Naive B cell (primary cell): ENCODE data around the gene TAF6L. TPM values are rescaled to one million over a fixed set of nuclear protein-coding genes. Genes with fewer than 3 reads are reported as not detected.

Experiments
- ATAC-seq, 2 donors: fragments of 150-1000 bp; cut with Tn5 transposase; 2 replicates each; pipeline ENCODE4 v1.10.0; 2021; ENCODE audit warnings: low read depth in 2 of 2, mild to moderate bottlenecking in 2 of 2, moderate library complexity in 2 of 2
- DNase-seq: peaks from one replicate; pipeline ENCODE4 v3.0.0; 2022
- H3K27ac Mint-ChIP-seq, 6 donors: one replicate each; pipeline ENCODE4 v1.8.0; 2020 to 2022; ENCODE audit warnings: mild to moderate bottlenecking in 6 of 6, mixed read lengths in 6 of 6, moderate library complexity in 5 of 6, inconsistent platforms in 2 of 6
- H3K27me3 Mint-ChIP-seq, 3 donors: one replicate each; pipeline ENCODE4 v1.8.0; 2021 to 2022; ENCODE audit warnings: mixed read lengths in 3 of 3, mild to moderate bottlenecking in 1 of 3
- H3K36me3 Mint-ChIP-seq, 2 donors: one replicate each; pipeline ENCODE4 v1.8.0; 2020 to 2022; ENCODE audit warnings: mixed read lengths in 2 of 2, inconsistent platforms in 1 of 2, mild to moderate bottlenecking in 1 of 2
- H3K4me1 Mint-ChIP-seq, 3 donors: one replicate each; pipeline ENCODE4 v1.8.0; 2020 to 2022; ENCODE audit warnings: mixed read lengths in 3 of 3, inconsistent platforms in 1 of 3, mild to moderate bottlenecking in 1 of 3, moderate library complexity in 1 of 3
- H3K4me3 Mint-ChIP-seq, 8 donors: one replicate each; pipeline ENCODE4 v1.8.0; 2020 to 2022; ENCODE audit warnings: mild to moderate bottlenecking in 8 of 8, mixed read lengths in 8 of 8, moderate library complexity in 8 of 8, inconsistent platforms in 2 of 8
- H3K9me3 Mint-ChIP-seq, 7 donors: one replicate each; pipeline ENCODE4 v1.8.0; 2020 to 2022; ENCODE audit warnings: mixed read lengths in 7 of 7, mild to moderate bottlenecking in 5 of 7, inconsistent platforms in 2 of 7, moderate library complexity in 1 of 7
- polyA plus RNA-seq, 6 donors: library from polyadenylated mRNA; unstranded; fragments of 300-500 nt; fragmentation: Illumina TruSeq; gene quantifications; one replicate each; pipeline ENCODE4 v1.2.3, GENCODE V29; 2021; ENCODE audit warnings: low read depth in 6 of 6

Gene TAF6L
- polyA plus RNA-seq, 6 donors from 2014 or later, result 8.3 to 14.3 (median 9.5) TPM

DNA sequence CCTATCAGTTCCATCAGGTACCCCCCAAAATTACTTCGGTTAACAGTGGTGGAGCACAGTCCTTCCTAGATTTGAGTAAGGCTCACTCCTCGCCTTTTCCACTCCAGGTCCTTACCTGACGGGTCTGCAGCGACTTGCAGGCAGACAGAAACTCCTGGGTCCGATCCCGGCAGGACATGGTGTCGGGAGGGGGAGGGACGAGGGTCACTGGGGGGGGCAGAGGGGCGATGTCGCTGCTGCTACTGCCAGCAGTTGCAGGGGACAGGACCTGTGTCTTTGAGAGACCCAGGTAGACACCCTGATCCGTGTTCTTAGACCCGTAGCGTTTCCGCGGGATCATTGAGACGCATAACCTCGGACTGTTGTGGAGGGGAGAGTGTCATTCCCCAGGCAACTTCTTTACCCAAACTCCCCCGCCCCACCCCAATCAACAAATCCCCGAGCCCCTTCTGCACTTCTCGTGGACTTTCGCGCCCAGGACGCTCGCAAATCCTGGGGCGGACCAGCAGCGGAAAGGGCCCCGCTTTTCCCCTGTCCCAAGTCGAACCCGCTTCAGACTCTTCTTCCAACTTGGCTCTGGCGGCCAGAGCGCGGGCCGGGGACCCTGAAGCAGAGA, 59.8 kb downstream of the TAF6L start:
- H3K36me3 Mint-ChIP-seq, result peaks cover 6 to 15% of the 10 kb centered on the region in 2 donors
- H3K27me3 Mint-ChIP-seq, result no peaks in the 10 kb centered on the region
- ATAC-seq, result peak in 1 of 2 donors; percentile 0
- no peaks in the 10 kb centered on the region for H3K9me3 Mint-ChIP-seq
- H3K27ac Mint-ChIP-seq, result peak overlapping the region; percentile 97 to 100 (median 99)
- H3K4me3 Mint-ChIP-seq, result peak overlapping the region; percentile 90 to 100 (median 98)
- peaks cover 35 to 52% (median 51%) of the 10 kb centered on the region in 3 donors for H3K4me1 Mint-ChIP-seq
- DNase-seq, result no peak

DNA sequence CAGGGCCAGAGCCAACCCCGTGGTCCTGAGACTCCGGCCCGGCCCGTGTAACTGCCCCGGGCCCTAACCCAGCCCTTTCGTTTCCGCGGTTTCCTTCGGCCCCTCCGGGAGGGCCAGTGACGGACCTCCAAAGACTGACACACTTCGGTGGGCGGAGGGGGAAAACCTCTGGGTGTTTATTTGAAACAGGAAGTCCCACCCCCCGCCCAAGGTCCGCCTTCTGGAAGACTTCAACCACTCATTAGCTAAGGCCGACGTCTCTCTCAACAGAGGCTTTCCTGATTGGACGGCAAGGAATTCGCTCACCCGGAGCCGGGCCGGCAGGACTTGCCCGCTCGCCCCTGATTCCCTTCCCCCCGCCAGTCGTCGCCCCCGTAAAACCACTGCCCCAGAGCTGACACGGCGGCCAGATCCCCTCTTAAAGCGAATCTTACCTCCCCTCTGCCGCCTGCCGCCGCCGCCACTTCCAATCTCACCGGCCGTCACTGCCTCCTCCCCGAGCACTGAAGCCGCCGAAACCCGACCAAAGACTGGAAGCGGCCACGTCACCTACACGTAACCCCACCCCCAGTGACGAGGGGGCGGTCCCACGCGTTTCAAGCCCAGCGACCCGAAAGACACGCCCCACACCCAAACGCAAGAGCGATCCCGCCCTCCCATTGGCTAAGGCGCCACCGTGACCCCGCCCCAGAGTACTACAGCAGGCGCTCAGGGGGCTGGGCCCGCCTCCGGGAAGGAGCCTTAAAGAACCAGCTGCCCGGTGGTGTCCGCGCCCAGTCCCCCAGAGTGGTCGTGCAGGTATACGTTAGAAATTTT, 60.5 kb downstream of the TAF6L start, which contains the start of gene STX5:
Gene STX5, minus strand, starts transcription at position 532 of the 816 bp plus-strand sequence. CDS start 808 bp downstream, outside the sequence.
- peak; percentile 100 for DNase-seq
- Mint-ChIP-seq H3K9me3 (no peaks in the 10 kb centered on the region), H3K4me1 (peaks cover 39 to 55% (median 52%) of the 10 kb centered on the region in 3 donors), H3K4me3 (peak within 1 kb of the TSS; percentile 90 to 100 (median 98)), H3K27ac (peak within 1 kb of the TSS; percentile 97 to 100 (median 99)), H3K36me3 (peaks cover 6 to 15% of the 10 kb centered on the region in 2 donors), H3K27me3 (no peaks in the 10 kb centered on the region)
- peak; percentile 82 to 85 for ATAC-seq

DNA sequence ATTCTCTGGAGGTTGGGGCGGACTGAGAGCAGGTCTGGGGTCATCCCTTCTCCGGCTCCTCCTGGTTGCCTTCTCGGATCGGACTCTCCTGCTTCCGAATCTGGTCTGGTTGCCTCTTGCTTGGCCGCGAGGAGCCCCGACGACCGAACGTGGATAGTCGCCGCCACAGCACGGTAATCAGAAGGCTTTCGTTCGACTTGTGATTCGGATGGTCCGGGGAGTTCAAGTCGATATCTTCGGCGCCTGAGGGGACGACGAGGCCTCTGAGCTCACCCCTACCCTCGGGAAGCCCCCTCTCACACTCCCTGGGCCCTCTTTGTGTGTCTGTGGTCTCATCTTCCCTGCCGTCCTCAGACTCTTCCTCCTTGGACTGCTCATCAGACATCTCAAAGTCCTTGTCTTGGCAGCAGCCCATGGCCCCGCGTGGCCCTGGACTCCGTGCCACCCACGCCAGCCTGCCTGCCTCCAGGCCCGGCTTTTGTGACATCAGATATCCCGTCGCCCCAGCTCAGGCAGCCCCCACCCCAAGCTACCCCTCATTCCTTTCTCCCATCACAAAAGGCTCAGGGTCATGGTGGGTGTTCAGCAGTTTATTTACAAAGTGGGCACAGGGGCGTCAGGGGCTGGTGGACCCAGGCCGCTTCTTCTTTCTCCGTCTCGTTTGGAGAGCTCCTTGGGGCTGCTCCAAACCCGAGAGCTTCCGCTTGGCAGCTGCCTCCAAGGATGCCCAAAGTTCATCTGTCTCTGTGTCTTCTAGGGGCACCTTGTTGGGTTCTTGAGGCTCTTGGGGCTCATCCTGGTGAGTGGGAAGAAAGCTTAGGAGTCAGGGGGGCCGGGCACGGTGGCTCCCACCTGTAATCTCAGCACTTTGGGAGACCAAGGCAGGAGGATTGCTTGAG, 61.4 kb downstream of the TAF6L start, which contains the start of gene TEX54:
Gene TEX54, minus strand, starts transcription at position 506 of the 899 bp plus-strand sequence.
- H3K36me3 Mint-ChIP-seq, result peaks cover 9 to 11% of the 10 kb centered on the region in 2 donors
- H3K27ac Mint-ChIP-seq, result peak within 1 kb of the TSS; percentile 97 to 100 (median 99)
- H3K4me3 Mint-ChIP-seq, result peak within 1 kb of the TSS; percentile 90 to 100 (median 98)
- H3K9me3 Mint-ChIP-seq, result no peaks in the 10 kb centered on the region
- peaks cover 38 to 55% (median 47%) of the 10 kb centered on the region in 3 donors for H3K4me1 Mint-ChIP-seq
- ATAC-seq (peak; percentile 2 to 3), DNase-seq (no peak)
- no peaks in the 10 kb centered on the region for H3K27me3 Mint-ChIP-seq

- peak overlapping the region in 1 of 8 donors; percentile 90 for H3K4me3 Mint-ChIP-seq
- peak overlapping the region in 1 of 6 donors; percentile 57 for H3K27ac Mint-ChIP-seq
- peaks cover 10 to 21% of the 10 kb centered on the region in 2 donors for H3K36me3 Mint-ChIP-seq
- H3K4me1 Mint-ChIP-seq, result peaks cover 40 to 49% (median 43%) of the 10 kb centered on the region in 3 donors
- no peak for ATAC-seq
- peaks cover 0 to 3% (median 0%) of the 10 kb centered on the region in 7 donors for H3K9me3 Mint-ChIP-seq
- no peak for DNase-seq
- no peaks in the 10 kb centered on the region for H3K27me3 Mint-ChIP-seq
Observed at GRCh38 chr11:62835336-62835735, 64.1 kb downstream of the TAF6L start.

Other genes starting within 250 kb of the TAF6L start
- 10 to 100 TPM in 5 of 6 donors, 1 to 10 TPM in 1; 2.0 to 45.3 (median 15.9) TPM for gene AHNAK, start 224.6 kb upstream of the TAF6L start, polyA plus RNA-seq
- 1,000 to 10,000 TPM; 1,313 to 1,862 (median 1,450) TPM for gene EEF1G, start 197.5 kb upstream of the TAF6L start, polyA plus RNA-seq
- 10 to 100 TPM; 12.7 to 20.8 (median 16.2) TPM for gene TUT1, start 179.9 kb upstream of the TAF6L start, polyA plus RNA-seq
- 10 to 100 TPM in 5 of 6 donors, 1 to 10 TPM in 1; 3.4 to 27.5 (median 17.8) TPM for gene MTA2, start 169.5 kb upstream of the TAF6L start, polyA plus RNA-seq
- gene EML3, start 158.6 kb upstream of the TAF6L start, polyA plus RNA-seq, result 10 to 100 TPM in 5 of 6 donors, 1 to 10 TPM in 1; 9.7 to 15.5 (median 12.5) TPM
- 1 to 10 TPM in 1 of 6 donors, under 1 TPM in 4, not detected in 1; 0.55 to 1.6 (median 0.66) TPM for gene ROM1, start 158.1 kb upstream of the TAF6L start, polyA plus RNA-seq
- 10 to 100 TPM; 26.1 to 43.9 (median 30.8) TPM for gene B3GAT3, start 149.4 kb upstream of the TAF6L start, polyA plus RNA-seq
- 100 to 1,000 TPM; 140 to 158 (median 149) TPM for gene GANAB, start 124.8 kb upstream of the TAF6L start, polyA plus RNA-seq
- 10 to 100 TPM; 18.3 to 40.1 (median 28.7) TPM for gene INTS5, start 118.1 kb upstream of the TAF6L start, polyA plus RNA-seq
- 10 to 100 TPM; 37.9 to 89.1 (median 77.2) TPM for gene C11orf98, start 106.2 kb upstream of the TAF6L start, polyA plus RNA-seq
- 1 to 10 TPM; 2.1 to 8.4 (median 4.8) TPM for gene CSKMT, start 106.1 kb upstream of the TAF6L start, polyA plus RNA-seq
- 10 to 100 TPM in 5 of 6 donors, 1 to 10 TPM in 1; 7.7 to 11.4 (median 10.4) TPM for gene UQCC3, start 99.7 kb upstream of the TAF6L start, polyA plus RNA-seq
- gene LBHD1, start 99.1 kb upstream of the TAF6L start, polyA plus RNA-seq, result 10 to 100 TPM in 1 of 6 donors, 1 to 10 TPM in 5; 3.5 to 12.4 (median 5.1) TPM
- gene UBXN1, start 92.3 kb upstream of the TAF6L start, polyA plus RNA-seq, result 100 to 1,000 TPM; 150 to 226 (median 216) TPM
- gene LRRN4CL, start 81.9 kb upstream of the TAF6L start, polyA plus RNA-seq, result not detected
- gene BSCL2, start 64.0 kb upstream of the TAF6L start, polyA plus RNA-seq, result 10 to 100 TPM; 49.6 to 98.5 (median 57.6) TPM
- gene GNG3, start 63.7 kb upstream of the TAF6L start, polyA plus RNA-seq, result 10 to 100 TPM in 4 of 6 donors, 1 to 10 TPM in 2; 5.3 to 21.2 (median 16.9) TPM
- 1 to 10 TPM in 4 of 6 donors, under 1 TPM in 2; 0.61 to 2.9 (median 1.1) TPM for gene HNRNPUL2, start 43.9 kb upstream of the TAF6L start, polyA plus RNA-seq
- gene TTC9C, start 42.9 kb upstream of the TAF6L start, polyA plus RNA-seq, result 10 to 100 TPM; 12.1 to 45.9 (median 21.6) TPM
- 10 to 100 TPM in 1 of 6 donors, 1 to 10 TPM in 5; 3.7 to 12.9 (median 6.4) TPM for gene ZBTB3, start 17.2 kb upstream of the TAF6L start, polyA plus RNA-seq
- 100 to 1,000 TPM; 249 to 395 (median 290) TPM for gene POLR2G, start 9.8 kb upstream of the TAF6L start, polyA plus RNA-seq
- gene TMEM179B, start 16.0 kb downstream of the TAF6L start, polyA plus RNA-seq, result 100 to 1,000 TPM; 145 to 275 (median 160) TPM
- gene TMEM223, start 20.6 kb downstream of the TAF6L start, polyA plus RNA-seq, result 10 to 100 TPM; 28.9 to 52.5 (median 45.3) TPM
- gene NXF1, start 34.0 kb downstream of the TAF6L start, polyA plus RNA-seq, result 100 to 1,000 TPM in 2 of 6 donors, 10 to 100 TPM in 4; 60.9 to 121 (median 90.6) TPM
- 10 to 100 TPM; 46.4 to 64.2 (median 51.5) TPM for gene STX5, start 60.7 kb downstream of the TAF6L start, polyA plus RNA-seq
- 1 to 10 TPM in 5 of 6 donors, not detected in 1; 2.3 to 7.0 (median 3.7) TPM for gene TEX54, start 61.4 kb downstream of the TAF6L start, polyA plus RNA-seq
- 10 to 100 TPM; 42.0 to 77.0 (median 54.6) TPM for gene WDR74, start 68.2 kb downstream of the TAF6L start, polyA plus RNA-seq
- 100 to 1,000 TPM in 2 of 6 donors, 10 to 100 TPM in 4; 63.1 to 135 (median 81.1) TPM for gene SLC3A2, start 109.5 kb downstream of the TAF6L start, polyA plus RNA-seq
- not detected for gene CHRM1, start 150.0 kb downstream of the TAF6L start, polyA plus RNA-seq
- not detected for gene SLC22A6, start 213.6 kb downstream of the TAF6L start, polyA plus RNA-seq
- gene SLC22A8, start 244.4 kb downstream of the TAF6L start, polyA plus RNA-seq, result not detected